Kidney capillary endothelial cell (primary cell): ENCODE data around the gene ARHGEF39.
"Not testable (repeated sequence)": the region's sequence is repeated elsewhere in the genome, so short reads cannot be mapped to it uniquely, and the experiment has no call there.

ENCODE experiments used
- DNase-seq: peaks from one replicate; pipeline ENCODE4 v3.0.0-alpha.2; 2018; ENCODE audit warnings: low spot score

The ARHGEF39 gene

GRCh38 chr9:35650341-35651158, 14.4 kb downstream of the ARHGEF39 start, which contains the start of gene SIT1:
Gene SIT1, minus strand, starts transcription at chr9:35650931. Its CDS starts 78 bp downstream, at chr9:35650853.
- no peak for DNase-seq

- DNase-seq = no peak
Measured at GRCh38 chr9:35649431-35650340, 15.3 kb downstream of the ARHGEF39 start.

GRCh38 chr9:35646533-35647265, 18.3 kb downstream of the ARHGEF39 start:
- DNase-seq = peak; percentile 82

- DNase-seq = no peak
Measured at GRCh38 chr9:35646153-35646532, 18.9 kb downstream of the ARHGEF39 start.

GRCh38 chr9:35645736-35646135, 19.3 kb downstream of the ARHGEF39 start:
- not testable (repeated sequence) for DNase-seq

GRCh38 chr9:35643046-35643445, 21.9 kb downstream of the ARHGEF39 start:
- DNase-seq = no peak

GRCh38 chr9:35641478-35641877, 23.5 kb downstream of the ARHGEF39 start:
- DNase-seq = not testable (repeated sequence)

GRCh38 chr9:35640431-35640830, 24.6 kb downstream of the ARHGEF39 start:
- DNase-seq = not testable (repeated sequence)

GRCh38 chr9:35639631-35640030, 25.4 kb downstream of the ARHGEF39 start:
- DNase-seq = no peak

GRCh38 chr9:35639225-35639624, 25.8 kb downstream of the ARHGEF39 start:
- not testable (repeated sequence) for DNase-seq

GRCh38 chr9:35638751-35639150, 26.2 kb downstream of the ARHGEF39 start:
- not testable (repeated sequence) for DNase-seq

GRCh38 chr9:35637427-35637955, 27.5 kb downstream of the ARHGEF39 start:
- DNase-seq = not testable (repeated sequence)

- DNase-seq = not testable (repeated sequence)
Measured at GRCh38 chr9:35636877-35637246, 28.1 kb downstream of the ARHGEF39 start.

GRCh38 chr9:35636135-35636876, 28.7 kb downstream of the ARHGEF39 start:
- no peak for DNase-seq

GRCh38 chr9:35635730-35636129, 29.3 kb downstream of the ARHGEF39 start:
- DNase-seq = no peak

GRCh38 chr9:35629597-35629996, 35.4 kb downstream of the ARHGEF39 start:
- no peak for DNase-seq

GRCh38 chr9:35628389-35628991, 36.5 kb downstream of the ARHGEF39 start:
- no peak for DNase-seq

GRCh38 chr9:35627575-35627974, 37.4 kb downstream of the ARHGEF39 start:
- no peak for DNase-seq

GRCh38 chr9:35619800-35620158, 45.2 kb downstream of the ARHGEF39 start:
- DNase-seq = no peak

- DNase-seq = no peak
Measured at GRCh38 chr9:35618854-35619799, 45.9 kb downstream of the ARHGEF39 start.
